K562 (cell line): ENCODE data around the gene CXCL1. TPM values are rescaled to one million over a fixed set of nuclear protein-coding genes. Genes with fewer than 3 reads are reported as not detected.

ENCODE experiments used
- ATAC-seq: fragments of 200-7000 bp; cut with Tn5 transposase; 3 replicates; pipeline ENCODE4 v1.9.1; 2020; ENCODE audit warnings: moderate library complexity
- BruUV-seq: library from RNA; stranded (reverse); fragments of 400-500 nt; replicated peaks from 2 replicates; lab custom pipeline; 2021; lab: Mats Ljungman, UMichigan
- CTCF ChIA-PET: fragments of 300-600 bp; formaldehyde crosslinking; extraction: SDS; loops from one replicate; lab custom pipeline; 2021; ENCODE audit warnings: low intra/inter-chr PET ratio; lab: Yijun Ruan, JAX
- POLR2A ChIA-PET: fragments of 300-600, 350-650 bp; sonication (Branson Sonifier 250); formaldehyde crosslinking; extraction: SDS; loops from one replicate; lab custom pipeline; 2021; ENCODE audit warnings: antibody characterized with exemption, inconsistent platforms; lab: Yijun Ruan, JAX
- DNase-seq, 4 experiments: peaks; one replicate each; pipeline versions ENCODE4 v3.0.0 to v3.0.0-alpha.2; 2011 to 2018; ENCODE audit warnings: low spot score in 3 of 4, mixed read lengths in 3 of 4; ENCODE audit errors: extremely low read depth in 1 of 4
- FAIRE-seq: peaks from 2 replicates; lab custom pipeline; 2011; peaks lifted over from hg19 to GRCh38; lab: Jason Lieb, UNC
- H2AFZ ChIP-seq: 2 replicates; pipeline ENCODE4 v1.6.0; 2011; ENCODE audit warnings: low read depth, low read length, control low read depth, inconsistent platforms
- H3K27ac ChIP-seq: fragments of 200-600 bp; 3 replicates; pipeline ENCODE4 v1.8.0; 2011; ENCODE audit warnings: low read depth, mild to moderate bottlenecking, control low read depth, inconsistent platforms, low read length, moderate library complexity, mixed read lengths; ENCODE audit errors: extremely low read depth
- H3K27me3 ChIP-seq, 2 experiments: fragments of 300-600 bp in 1 of 2; 2 replicates in 1 of 2; 3 replicates in 1 of 2; pipeline versions ENCODE4 v1.6.0 to v1.8.0; 2011; ENCODE audit warnings: inconsistent platforms in 2 of 2, low read length in 2 of 2, mild to moderate bottlenecking in 1 of 2, mixed read lengths in 1 of 2, moderate library complexity in 1 of 2; ENCODE audit not compliant: control insufficient read depth in 2 of 2, insufficient read depth in 2 of 2
- H3K36me3 ChIP-seq: fragments of 300-600 bp; 3 replicates; pipeline ENCODE4 v1.8.0; 2011; ENCODE audit warnings: mild to moderate bottlenecking, low read length, inconsistent platforms; ENCODE audit not compliant: control insufficient read depth, insufficient read depth
- H3K4me1 ChIP-seq, 2 experiments: fragments of 200-600 bp in 1 of 2; replicated peaks in 1 of 2; 2 replicates in 1 of 2; 3 replicates in 1 of 2; pipeline versions ENCODE4 v1.5.1 to v1.8.0; 2011; ENCODE audit warnings: inconsistent platforms in 2 of 2, low read length in 2 of 2, mild to moderate bottlenecking in 1 of 2, mixed read lengths in 1 of 2, moderate library complexity in 1 of 2; ENCODE audit not compliant: control insufficient read depth in 2 of 2, insufficient read depth in 2 of 2
- H3K4me2 ChIP-seq: 2 replicates; pipeline ENCODE4 v1.6.1; 2011; ENCODE audit warnings: low read length, control low read depth, inconsistent platforms, mixed read lengths; ENCODE audit not compliant: insufficient read depth
- H3K4me3 ChIP-seq: fragments of 200-600 bp; sonication (generic), shearing (Covaris generic); 2 replicates; pipeline ENCODE4 v1.5.1; 2016; ENCODE audit warnings: control low read depth, inconsistent platforms
- H3K79me2 ChIP-seq: fragments of 200-600 bp; 3 replicates; pipeline ENCODE4 v1.8.0; 2011; ENCODE audit warnings: low read length, inconsistent platforms; ENCODE audit not compliant: control insufficient read depth, insufficient read depth
- H3K9ac ChIP-seq, 2 experiments: 2 replicates each; pipeline versions ENCODE4 v1.6.0 to v1.6.1; 2011; ENCODE audit warnings: low read depth in 2 of 2, low read length in 2 of 2, control low read depth in 1 of 2, inconsistent platforms in 1 of 2, mild to moderate bottlenecking in 1 of 2, mixed read lengths in 1 of 2; ENCODE audit not compliant: insufficient read depth in 1 of 2
- H3K9me1 ChIP-seq: one replicate; pipeline ENCODE4 v1.6.0; 2011; ENCODE audit warnings: inconsistent platforms, mild to moderate bottlenecking, low read length, moderate library complexity; ENCODE audit not compliant: control insufficient read depth, insufficient read depth
- H3K9me3 ChIP-seq: replicated peaks from 2 replicates; pipeline ENCODE4 v1.5.1; 2011; ENCODE audit warnings: low read depth, low read length, inconsistent platforms; ENCODE audit not compliant: control insufficient read depth, insufficient read depth
- H4K20me1 ChIP-seq: replicated peaks from 2 replicates; pipeline ENCODE4 v1.6.1; 2011; ENCODE audit warnings: low read length, inconsistent platforms, mixed read lengths; ENCODE audit not compliant: control insufficient read depth, insufficient read depth
- CAMTA2 ChIP-seq: fragments of 250-450 bp; sonication (Bioruptor Pico); conservative IDR thresholded peaks from 2 replicates; pipeline ENCODE4 v1.5.1; 2022
- ELF1 ChIP-seq: fragments of 200-800 bp; sonication (Bioruptor generic); IDR thresholded peaks from 2 replicates; pipeline ENCODE4 v1.6.1; 2016; ENCODE audit warnings: missing genetic modification characterization, missing compliant biosample characterization
- GABPA ChIP-seq: fragments of 200-800 bp; sonication (Bioruptor generic); conservative IDR thresholded peaks from 2 replicates; pipeline ENCODE4 v1.6.1; 2016; ENCODE audit warnings: low read depth, missing genetic modification characterization, missing compliant biosample characterization
- NCOR1 ChIP-seq: fragments of 450-650 bp; IDR thresholded peaks from 2 replicates; pipeline ENCODE4 v1.6.1; 2016; ENCODE audit warnings: mild to moderate bottlenecking, moderate library complexity
- SAFB2 ChIP-seq: fragments of 200-400 bp; formaldehyde crosslinking; IDR thresholded peaks from 2 replicates; pipeline ENCODE4 v1.6.1; 2018; ENCODE audit warnings: borderline replicate concordance, low read length, low read depth, moderate library complexity; ENCODE audit not compliant: severe bottlenecking
- SMARCB1 ChIP-seq: IDR thresholded peaks from 2 replicates; pipeline ENCODE4 v1.6.1; 2011; ENCODE audit warnings: improper control_type of control experiment, low read depth; ENCODE audit not compliant: insufficient read length
- WGBS: fragments of 100-300 bp; shearing (Covaris generic); methylation state at CpG from one replicate; pipeline ENCODE4 v1.1.6; 2016; ENCODE audit warnings: low coverage, mixed read lengths; ENCODE audit not compliant: insufficient coverage; ENCODE audit errors: missing lambda C conversion rate; 5-methylcytosine and 5-hydroxymethylcytosine counted together
- in situ Hi-C: fragments of 300-500 bp; cut with MboI; formaldehyde crosslinking; loops from 4 replicates; pipeline ENCODE4 v1.15.0; 2018; ENCODE audit warnings: inconsistent platforms, mixed read lengths
- intact Hi-C: fragments of 100-400 bp; cut with micrococcal nuclease; formaldehyde crosslinking; loops from 2 replicates; pipeline ENCODE4 v1.14.2; 2022
- polyA plus RNA-seq, 8 experiments: library from polyadenylated mRNA; depleted of rRNA in 4 of 8; stranded (reverse) in 5 of 8; unstranded in 3 of 8; fragments of >200 nt; fragmentation: Nextera tagmentation in 2 of 8; fragmentation: Illumina TruSeq in 1 of 8; extraction: Ambion mirVana in 2 of 8; extraction: Trizol in 1 of 8; gene quantifications; 2 replicates each; pipeline versions ENCODE4 v1.2.1 to v1.2.3, GENCODE V29; 2011 to 2014; ENCODE audit warnings: inconsistent platforms in 1 of 8, missing spikeins in 1 of 8
- total RNA-seq, 7 experiments: library from RNA; depleted of rRNA in 6 of 7; stranded (reverse); fragments of >200 nt in 6 of 7; fragmentation: Illumina TruSeq in 2 of 7; extraction: Trizol in 2 of 7; gene quantifications; 2 replicates each; pipeline versions ENCODE4 v1.2.1 to v1.2.3, GENCODE V29; 2011 to 2021; ENCODE audit warnings: low replicate concordance in 1 of 7
- TF ChIP-seq, protein P1 (sequence below): fragments of 450-650 bp; IDR thresholded peaks from 2 replicates; pipeline ENCODE4 v1.6.1; 2016; ENCODE audit warnings: borderline replicate concordance

The CXCL1 gene
- total and polyA plus RNA-seq, 9 of the 15 experiments (the other 6 are each of a cell fraction or from before 2014, with no cell fraction given), result 0.07 to 2.2 (median 0.32) TPM; not detected in 3

GRCh38 chr4:73872316-73873108 lies 3.3 kb downstream of the CXCL1 start:
- ATAC-seq, result no peak
- 6% methylated on average over 2 of the region's 2 CpGs for WGBS
- no peak for TF ChIP-seq SMARCB1
- TF ChIP-seq CAMTA2 (CRISPR knock-in tag), result no peak
- 0 out of 2 replicates have a peak, but pooled peaks have one; percentile 19 for TF ChIP-seq GABPA (tag)
- no peak for TF ChIP-seq SAFB2
- TF ChIP-seq NCOR1, result no peak
- no peak for TF ChIP-seq ELF1 (tag)
- TF ChIP-seq, protein P1, sequence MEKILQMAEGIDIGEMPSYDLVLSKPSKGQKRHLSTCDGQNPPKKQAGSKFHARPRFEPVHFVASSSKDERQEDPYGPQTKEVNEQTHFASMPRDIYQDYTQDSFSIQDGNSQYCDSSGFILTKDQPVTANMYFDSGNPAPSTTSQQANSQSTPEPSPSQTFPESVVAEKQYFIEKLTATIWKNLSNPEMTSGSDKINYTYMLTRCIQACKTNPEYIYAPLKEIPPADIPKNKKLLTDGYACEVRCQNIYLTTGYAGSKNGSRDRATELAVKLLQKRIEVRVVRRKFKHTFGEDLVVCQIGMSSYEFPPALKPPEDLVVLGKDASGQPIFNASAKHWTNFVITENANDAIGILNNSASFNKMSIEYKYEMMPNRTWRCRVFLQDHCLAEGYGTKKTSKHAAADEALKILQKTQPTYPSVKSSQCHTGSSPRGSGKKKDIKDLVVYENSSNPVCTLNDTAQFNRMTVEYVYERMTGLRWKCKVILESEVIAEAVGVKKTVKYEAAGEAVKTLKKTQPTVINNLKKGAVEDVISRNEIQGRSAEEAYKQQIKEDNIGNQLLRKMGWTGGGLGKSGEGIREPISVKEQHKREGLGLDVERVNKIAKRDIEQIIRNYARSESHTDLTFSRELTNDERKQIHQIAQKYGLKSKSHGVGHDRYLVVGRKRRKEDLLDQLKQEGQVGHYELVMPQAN, result no peak
- TF ChIP-seq, all 486 proteins: peak for 1
- Histone ChIP-seq H3K4me2 (no peak overlapping the region), H3K27me3 (no peaks in the 10 kb centered on the region), H3K4me1 (peaks cover 9 to 11% of the 10 kb centered on the region in 2 experiments; a peak in 4 of 5 replicates), H3K79me2 (no peaks in the 10 kb centered on the region), H3K27ac (no peak overlapping the region), H3K4me3 (no peak overlapping the region), H3K9me3 (no peaks in the 10 kb centered on the region), H3K36me3 (no peaks in the 10 kb centered on the region), H4K20me1 (no peaks in the 10 kb centered on the region), H3K9ac (no peak overlapping the region), H3K9me1 (no peaks in the 10 kb centered on the region), H2AFZ (no peak overlapping the region)
- CTCF ChIA-PET, result no interaction called here
- FAIRE-seq, result no peak
- in situ Hi-C loops, result loop anchor here (10.0 kb wide), 1 partner anchor 262 kb away; no protein-coding TSS in a partner anchor
- DNase-seq, result no peak
- BruUV-seq, result no TSS peak
- POLR2A ChIA-PET, result interaction anchor here (0.6 kb wide), 1 partner anchor 28 kb away, joined by 3 read pairs; no protein-coding TSS in a partner anchor
- intact Hi-C loops, result no loop called here
